Type B pancreatic cell (in vitro differentiated cells): ENCODE measurements around the gene PIGO. TPM values are rescaled to one million over a fixed set of nuclear protein-coding genes. Genes with fewer than 3 reads are reported as not detected.
A peak's percentile ranks its signal among the peaks of the same experiment; 100 is the strongest.

Experiments used
- DNase-seq: peaks from one replicate; pipeline ENCODE4 v3.0.0; 2021; ENCODE audit warnings: mixed read lengths; ENCODE audit not compliant: unreplicated experiment; ENCODE audit errors: extremely low spot score
- H3K27ac Mint-ChIP-seq: 2 replicates; pipeline ENCODE4 v1.8.0; 2021; ENCODE audit warnings: mild to moderate bottlenecking, mixed read lengths
- H3K27me3 Mint-ChIP-seq: 2 replicates; pipeline ENCODE4 v1.8.0; 2021; ENCODE audit warnings: mixed read lengths
- H3K36me3 Mint-ChIP-seq: 2 replicates; pipeline ENCODE4 v1.8.0; 2021; ENCODE audit warnings: mixed read lengths
- H3K4me1 Mint-ChIP-seq: one replicate; pipeline ENCODE4 v1.8.0; 2021; ENCODE audit warnings: mixed read lengths; ENCODE audit not compliant: unreplicated experiment
- H3K4me3 Mint-ChIP-seq: 2 replicates; pipeline ENCODE4 v1.8.0; 2021; ENCODE audit warnings: mild to moderate bottlenecking, mixed read lengths
- H3K9me3 Mint-ChIP-seq: 2 replicates; pipeline ENCODE4 v1.8.0; 2021; ENCODE audit warnings: mixed read lengths
- total RNA-seq: library from RNA; stranded (reverse); gene quantifications from 2 replicates; pipeline ENCODE4 v1.2.1, GENCODE V29; 2021; ENCODE audit warnings: low replicate concordance
- TF ChIP-seq, protein P1 (sequence below): fragments of 200-600 bp; sonication (generic); conservative IDR thresholded peaks from 2 replicates; pipeline ENCODE4 v1.5.0; 2021; ENCODE audit warnings: antibody characterized with exemption, mild to moderate bottlenecking

The PIGO gene
- total RNA-seq, 1 donor from 2014 or later = 24.6 TPM

DNA sequence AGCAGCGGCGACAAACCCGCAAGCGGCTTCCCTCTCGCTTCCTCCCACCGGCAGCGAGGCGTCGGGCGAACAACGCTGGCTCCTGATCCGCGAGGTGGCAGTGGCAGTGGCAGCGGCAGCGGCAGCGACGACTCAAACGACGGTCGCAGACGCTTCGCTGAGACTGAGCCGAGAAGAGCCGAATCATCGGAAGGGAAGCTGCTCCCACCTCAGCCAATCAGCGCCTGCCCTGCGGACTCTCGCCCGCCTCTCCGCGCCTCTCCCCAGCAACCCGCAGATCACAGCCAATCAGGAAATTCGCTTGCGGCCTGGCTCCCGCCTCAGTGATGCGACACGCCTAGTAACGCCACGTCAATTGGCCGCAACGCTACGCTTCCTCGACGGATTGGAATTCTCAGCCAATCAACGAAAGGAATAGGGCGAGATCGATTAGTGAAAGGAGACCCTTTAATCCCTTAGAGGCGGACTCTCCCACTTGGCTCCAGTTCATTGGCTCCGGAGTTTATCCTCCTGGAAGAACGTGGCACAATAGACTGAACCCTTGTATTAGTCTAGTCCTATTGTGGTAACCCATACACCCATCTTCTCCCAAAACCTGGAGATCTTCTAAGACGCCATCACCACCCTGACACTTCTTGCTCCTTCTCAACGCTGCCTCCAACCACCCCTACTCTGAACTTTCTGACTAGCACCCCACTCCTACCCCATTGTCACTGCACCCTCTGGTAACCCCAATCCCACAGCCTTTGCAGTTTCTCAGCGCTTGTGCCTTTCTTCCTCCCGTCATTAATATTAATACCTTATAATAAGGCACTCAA is 23.7 kb downstream of the PIGO start, which contains the start of gene VCP:
Gene VCP, minus strand, starts transcription at position 165 of the 818 bp plus-strand sequence. CDS start 272 bp downstream, outside the sequence.
- Mint-ChIP-seq H3K27me3 (no peaks in the 10 kb centered on the region), H3K4me1 (peaks cover 31% of the 10 kb centered on the region), H3K36me3 (peaks cover 44% of the 10 kb centered on the region), H3K4me3 (peak within 1 kb of the TSS; percentile 95), H3K27ac (peak within 1 kb of the TSS; percentile 97), H3K9me3 (no peaks in the 10 kb centered on the region)
- peak; percentile 98 for DNase-seq
- TF ChIP-seq, protein P1, sequence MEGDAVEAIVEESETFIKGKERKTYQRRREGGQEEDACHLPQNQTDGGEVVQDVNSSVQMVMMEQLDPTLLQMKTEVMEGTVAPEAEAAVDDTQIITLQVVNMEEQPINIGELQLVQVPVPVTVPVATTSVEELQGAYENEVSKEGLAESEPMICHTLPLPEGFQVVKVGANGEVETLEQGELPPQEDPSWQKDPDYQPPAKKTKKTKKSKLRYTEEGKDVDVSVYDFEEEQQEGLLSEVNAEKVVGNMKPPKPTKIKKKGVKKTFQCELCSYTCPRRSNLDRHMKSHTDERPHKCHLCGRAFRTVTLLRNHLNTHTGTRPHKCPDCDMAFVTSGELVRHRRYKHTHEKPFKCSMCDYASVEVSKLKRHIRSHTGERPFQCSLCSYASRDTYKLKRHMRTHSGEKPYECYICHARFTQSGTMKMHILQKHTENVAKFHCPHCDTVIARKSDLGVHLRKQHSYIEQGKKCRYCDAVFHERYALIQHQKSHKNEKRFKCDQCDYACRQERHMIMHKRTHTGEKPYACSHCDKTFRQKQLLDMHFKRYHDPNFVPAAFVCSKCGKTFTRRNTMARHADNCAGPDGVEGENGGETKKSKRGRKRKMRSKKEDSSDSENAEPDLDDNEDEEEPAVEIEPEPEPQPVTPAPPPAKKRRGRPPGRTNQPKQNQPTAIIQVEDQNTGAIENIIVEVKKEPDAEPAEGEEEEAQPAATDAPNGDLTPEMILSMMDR = no peak

DNA sequence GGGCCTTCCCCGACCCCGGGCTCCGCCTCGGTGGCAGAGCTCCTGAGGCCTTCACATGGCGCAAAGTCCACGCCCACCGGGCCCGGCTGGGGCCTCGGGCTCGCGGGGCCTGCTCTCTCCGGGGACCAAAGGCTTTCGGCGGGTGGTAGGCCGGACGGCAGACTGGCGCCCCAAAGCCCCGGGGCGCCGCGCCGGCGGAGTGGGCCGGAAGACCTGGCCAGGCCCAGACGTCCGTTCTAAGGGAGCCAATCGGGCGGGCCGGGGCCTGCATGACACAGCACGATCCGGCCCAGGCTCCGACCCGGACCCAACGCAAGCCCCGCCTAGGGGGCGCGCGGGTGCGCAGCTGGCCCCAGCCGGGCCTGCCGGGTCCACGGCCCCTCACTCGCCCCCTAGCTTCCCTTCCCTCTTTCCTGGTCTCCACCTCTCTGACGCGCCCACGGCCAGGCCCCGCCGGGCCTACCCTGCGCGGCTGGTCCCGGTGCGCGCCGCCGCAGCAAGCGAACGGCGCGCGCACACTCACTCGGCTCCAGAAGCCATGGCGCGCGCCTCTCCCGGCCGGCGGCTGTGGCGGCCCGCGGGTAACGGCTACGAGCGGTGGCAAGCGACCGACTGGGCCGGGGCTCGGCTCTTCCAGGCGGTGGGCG is 24.5 kb downstream of the PIGO start:
- DNase-seq = peak; percentile 87
- H3K27me3 Mint-ChIP-seq = no peaks in the 10 kb centered on the region
- TF ChIP-seq, protein P1 = peak; percentile 56
- H3K36me3 Mint-ChIP-seq = peaks cover 50% of the 10 kb centered on the region
- peak overlapping the region; percentile 95 for H3K4me3 Mint-ChIP-seq
- peak overlapping the region; percentile 97 for H3K27ac Mint-ChIP-seq
- peaks cover 26% of the 10 kb centered on the region for H3K4me1 Mint-ChIP-seq
- no peaks in the 10 kb centered on the region for H3K9me3 Mint-ChIP-seq

DNA sequence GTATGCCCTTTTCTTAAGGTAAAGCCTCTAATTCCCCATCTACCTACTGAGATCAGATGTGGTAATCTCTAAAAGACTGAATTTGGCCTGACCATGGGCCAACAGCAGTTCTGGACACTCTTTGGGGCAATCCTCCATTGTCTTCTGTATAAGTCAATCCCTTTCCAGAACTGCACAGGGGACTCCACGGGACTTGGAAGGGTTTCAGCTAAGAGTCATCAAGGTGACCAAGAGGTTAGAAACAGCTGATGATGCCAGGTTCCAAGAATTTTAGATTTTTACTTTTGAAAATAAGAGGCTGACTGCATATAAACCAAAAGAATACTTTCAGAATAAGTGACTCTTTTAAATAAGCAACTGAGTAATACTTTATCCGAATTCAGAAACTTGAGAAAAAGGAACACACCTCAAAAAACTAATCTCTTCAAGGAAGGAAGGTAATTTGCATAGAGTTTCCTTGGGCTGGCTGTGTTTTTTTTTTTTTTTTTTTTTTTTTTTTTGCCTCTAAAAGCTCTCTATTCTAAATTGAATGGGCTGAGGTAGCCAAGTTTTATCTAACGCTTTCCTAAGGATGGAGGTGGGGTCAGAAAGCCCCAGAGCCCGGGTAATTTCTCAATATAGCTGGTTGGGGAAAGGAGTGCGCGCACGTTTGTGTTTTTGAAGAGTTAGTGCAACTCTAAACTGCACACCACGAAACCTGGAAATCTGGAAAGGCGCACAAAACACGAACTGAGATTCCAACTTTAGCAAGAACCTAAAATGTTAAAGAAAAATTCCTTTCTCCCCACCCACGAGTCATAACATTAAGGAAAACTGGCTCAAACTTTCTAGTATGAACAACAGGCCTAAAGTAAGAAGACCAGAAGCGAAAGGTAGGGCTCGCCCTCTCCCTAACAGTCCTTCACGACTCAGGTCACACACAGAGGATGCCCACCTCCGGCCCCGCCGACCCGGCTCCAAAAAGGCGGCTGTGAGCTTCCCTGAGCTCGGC is 25.3 kb downstream of the PIGO start:
- Mint-ChIP-seq H3K36me3 (peaks cover 53% of the 10 kb centered on the region), H3K4me3 (peak overlapping the region; percentile 95), H3K9me3 (no peaks in the 10 kb centered on the region), H3K27me3 (no peaks in the 10 kb centered on the region), H3K27ac (peak overlapping the region; percentile 97), H3K4me1 (peaks cover 26% of the 10 kb centered on the region)
- TF ChIP-seq, protein P1 = no peak
- no peak for DNase-seq

DNA sequence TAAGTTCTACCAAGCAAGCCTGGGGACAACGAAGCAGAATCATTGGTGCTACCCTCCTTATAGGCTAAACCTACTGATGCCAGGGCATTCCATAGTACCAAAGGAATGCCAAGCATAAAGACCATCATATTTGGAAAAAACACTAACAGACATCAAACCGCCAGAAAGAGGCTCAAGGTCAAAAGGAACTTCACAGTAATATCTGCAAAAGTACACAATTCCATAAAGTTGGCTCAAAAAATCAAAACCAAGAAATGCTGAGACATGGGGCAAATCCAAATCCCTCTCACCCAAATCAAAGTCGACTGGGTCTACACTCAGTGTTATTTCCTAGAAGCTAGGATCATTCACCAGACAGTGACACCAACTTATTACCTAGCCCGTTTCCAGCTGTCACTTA is 27.4 kb downstream of the PIGO start:
- Mint-ChIP-seq H3K36me3 (peaks cover 51% of the 10 kb centered on the region), H3K4me3 (peak overlapping the region; percentile 71), H3K27me3 (no peaks in the 10 kb centered on the region), H3K27ac (peak overlapping the region; percentile 68), H3K9me3 (no peaks in the 10 kb centered on the region), H3K4me1 (peaks cover 26% of the 10 kb centered on the region)
- TF ChIP-seq, protein P1 = no peak
- DNase-seq = no peak

DNA sequence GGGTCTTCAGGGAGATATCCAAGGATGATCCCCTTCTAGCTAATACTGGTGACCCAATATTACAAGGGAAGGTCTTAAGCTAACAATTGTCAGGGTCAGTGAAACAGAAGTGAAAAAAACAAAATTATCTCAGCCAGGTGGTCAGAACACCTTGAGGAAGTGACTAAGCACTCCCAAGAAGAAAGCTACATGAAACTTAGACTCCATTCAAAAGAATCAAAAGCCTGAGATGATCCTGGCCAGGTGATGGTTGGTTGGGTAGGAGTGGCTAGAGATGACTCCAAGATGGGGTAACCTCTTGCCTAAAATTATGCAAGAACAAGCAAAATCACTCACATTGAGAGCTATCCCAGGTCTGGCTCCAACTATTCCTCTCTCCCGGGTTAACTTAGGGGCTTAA is 29.3 kb downstream of the PIGO start:
- Mint-ChIP-seq H3K36me3 (peaks cover 56% of the 10 kb centered on the region), H3K4me1 (peaks cover 20% of the 10 kb centered on the region), H3K4me3 (no peak overlapping the region), H3K27me3 (no peaks in the 10 kb centered on the region), H3K27ac (no peak overlapping the region), H3K9me3 (no peaks in the 10 kb centered on the region)
- no peak for DNase-seq
- TF ChIP-seq, protein P1 = no peak
